GDM1 (cell line): Measurements from ENCODE around the gene LRRC74A.

Experiments
- DNase-seq: peaks from one replicate; lab custom pipeline; 2025; lab: John Stamatoyannopoulos, UW

The LRRC74A gene

GRCh38 chr14:76810525-76810924 is 15.7 kb upstream of the LRRC74A start:
- no peak for DNase-seq

- no peak for DNase-seq
These were observed 15.2 kb upstream of the LRRC74A start for GRCh38 chr14:76810953-76811400.

- no peak for DNase-seq
These were observed 14.6 kb upstream of the LRRC74A start for GRCh38 chr14:76811561-76811960.

GRCh38 chr14:76812093-76812421 is 14.2 kb upstream of the LRRC74A start:
- DNase-seq, result no peak

GRCh38 chr14:76812422-76813383 is 13.5 kb upstream of the LRRC74A start, which contains the start of gene ANGEL1:
Gene ANGEL1, minus strand, starts transcription at chr14:76812882. Its CDS starts 55 bp downstream, at chr14:76812827.
- DNase-seq, result peak; percentile 90

GRCh38 chr14:76814726-76815645 is 11.2 kb upstream of the LRRC74A start:
- DNase-seq, result no peak

- no peak for DNase-seq
These were observed 5.5 kb upstream of the LRRC74A start for GRCh38 chr14:76820700-76821099.

GRCh38 chr14:76827696-76828296 is 1.6 kb downstream of the LRRC74A start:
- DNase-seq, result no peak

GRCh38 chr14:76828339-76829012 is 2.3 kb downstream of the LRRC74A start:
- no peak for DNase-seq

GRCh38 chr14:76829013-76829365 is 2.8 kb downstream of the LRRC74A start:
- DNase-seq, result no peak

GRCh38 chr14:76829650-76830421 is 3.6 kb downstream of the LRRC74A start:
- no peak for DNase-seq

- DNase-seq, result no peak
These were observed 4.3 kb downstream of the LRRC74A start for GRCh38 chr14:76830556-76830955.

GRCh38 chr14:76832503-76832988 is 6.3 kb downstream of the LRRC74A start:
- no peak for DNase-seq

- DNase-seq, result no peak
These were observed 6.8 kb downstream of the LRRC74A start for GRCh38 chr14:76833011-76833410.

- no peak for DNase-seq
These were observed 8.0 kb downstream of the LRRC74A start for GRCh38 chr14:76834241-76834661.

GRCh38 chr14:76836029-76836630 is 9.9 kb downstream of the LRRC74A start:
- no peak for DNase-seq

GRCh38 chr14:76837524-76837923 is 11.3 kb downstream of the LRRC74A start:
- DNase-seq, result no peak

- DNase-seq, result no peak
These were observed 16.2 kb downstream of the LRRC74A start for GRCh38 chr14:76842414-76842813.

GRCh38 chr14:76844223-76844622 is 18.0 kb downstream of the LRRC74A start:
- DNase-seq, result peak; percentile 75

GRCh38 chr14:76846331-76847047 is 20.3 kb downstream of the LRRC74A start:
- DNase-seq, result peak; percentile 63
